AG10803 (cell line): ENCODE data around the gene KRTAP1-3.
"Not testable (repeated sequence)": the region's sequence is repeated elsewhere in the genome, so short reads cannot be mapped to it uniquely, and the experiment has no call there.

Source experiments
- DNase-seq: peaks from one replicate; pipeline ENCODE4 v3.0.0; 2010; ENCODE audit warnings: low read depth
- H3K4me3 ChIP-seq: 2 replicates; pipeline ENCODE4 v1.5.1; 2011; ENCODE audit warnings: mild to moderate bottlenecking, low read length, control low read depth
- CTCF ChIP-seq: conservative IDR thresholded peaks from 2 replicates; pipeline ENCODE4 v1.5.1; 2011; ENCODE audit warnings: mild to moderate bottlenecking, low read length, control low read depth, inconsistent platforms

KRTAP1-3 gene

GRCh38 chr17:41002814-41003213, 31.9 kb downstream of the KRTAP1-3 start:
- no peak overlapping the region for H3K4me3 ChIP-seq
- no peak for DNase-seq
- no peak for TF ChIP-seq CTCF

GRCh38 chr17:41001795-41002194, 32.9 kb downstream of the KRTAP1-3 start:
- DNase-seq = no peak
- no peak for TF ChIP-seq CTCF

GRCh38 chr17:40999563-40999962, 35.1 kb downstream of the KRTAP1-3 start, which contains the start of gene KRTAP3-2:
Gene KRTAP3-2 (minus strand): TSS chr17:40999906. CDS start chr17:40999853, 53 bp downstream.
- H3K4me3 ChIP-seq, DNase-seq: not testable (repeated sequence)

More at GRCh38 chr17:41001795-41002194, 32.9 kb downstream of the KRTAP1-3 start:
- H3K4me3 ChIP-seq = no peak overlapping the region

GRCh38 chr17:40997361-40997760, 37.3 kb downstream of the KRTAP1-3 start:
- no peak for TF ChIP-seq CTCF
- DNase-seq = no peak
- no peak overlapping the region for H3K4me3 ChIP-seq

GRCh38 chr17:40996829-40997228, 37.8 kb downstream of the KRTAP1-3 start:
- TF ChIP-seq CTCF = no peak
- no peak for DNase-seq
- no peak overlapping the region for H3K4me3 ChIP-seq

- no peak overlapping the region for H3K4me3 ChIP-seq
- TF ChIP-seq CTCF = no peak
- DNase-seq = no peak
These were observed 39.6 kb downstream of the KRTAP1-3 start for GRCh38 chr17:40995116-40995515.

- no peak within 1 kb of the TSS for H3K4me3 ChIP-seq
- no peak for DNase-seq
- TF ChIP-seq CTCF = no peak
These were observed 40.8 kb downstream of the KRTAP1-3 start, which contains the start of gene KRTAP3-3 for GRCh38 chr17:40993839-40994238. Gene KRTAP3-3 (minus strand): TSS chr17:40994164. CDS start chr17:40994097, 67 bp downstream.

- TF ChIP-seq CTCF = no peak
These were observed 41.6 kb downstream of the KRTAP1-3 start for GRCh38 chr17:40993084-40993483.

More at GRCh38 chr17:40993084-40993483, 41.6 kb downstream of the KRTAP1-3 start:
- DNase-seq = no peak
- H3K4me3 ChIP-seq = no peak overlapping the region
